ENCODE results near the gene CXCL16.
"Not testable (repeated sequence)": the region's sequence is repeated elsewhere in the genome, so short reads cannot be mapped to it uniquely, and the experiment has no call there.

- TF ChIP-seq CTCF (IDR thresholded peaks at IDR 0.05; ENCODE audit: insufficient read depth, low read depth, low read length); EZH2 (IDR thresholded peaks at IDR 0.05; ENCODE audit: insufficient read depth, low read length): not testable (repeated sequence)
These were observed 25.2 kb downstream of the CXCL16 start for GRCh38 chr17:4714340-4715062.

All from astrocyte (in vitro differentiated cells and primary cell).